HG02798 (cell line): ENCODE results near the gene RARB.
A peak's percentile ranks its signal among the peaks of the same experiment; 100 is the strongest.

Experiments
- ATAC-seq: cut with Tn5 transposase; IDR thresholded peaks from one replicate; pipeline ENCODE4 v1.9.1; 2021; ENCODE audit warnings: mild to moderate bottlenecking; ENCODE audit not compliant: unreplicated experiment, poor library complexity

RARB gene

DNA sequence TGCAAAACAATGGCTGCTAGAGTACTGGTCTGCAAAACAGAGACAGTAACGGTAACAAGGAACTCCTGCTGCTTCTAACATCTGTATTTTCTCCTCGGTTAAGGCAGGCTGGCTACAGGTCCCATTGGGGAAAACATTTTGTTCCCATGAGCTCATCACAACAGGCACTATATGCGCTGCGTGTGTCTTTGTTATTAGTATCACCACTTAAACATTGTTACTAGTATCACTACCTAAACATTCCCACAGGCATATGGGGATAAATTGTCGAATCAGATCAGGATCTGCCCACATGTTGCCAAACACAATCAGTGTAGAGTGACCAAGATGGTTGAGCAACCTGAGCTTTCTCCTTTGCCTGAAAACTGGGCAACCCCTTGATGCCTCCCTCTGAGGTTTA lies 159.5 kb downstream of the RARB start:
- ATAC-seq: no peak

DNA sequence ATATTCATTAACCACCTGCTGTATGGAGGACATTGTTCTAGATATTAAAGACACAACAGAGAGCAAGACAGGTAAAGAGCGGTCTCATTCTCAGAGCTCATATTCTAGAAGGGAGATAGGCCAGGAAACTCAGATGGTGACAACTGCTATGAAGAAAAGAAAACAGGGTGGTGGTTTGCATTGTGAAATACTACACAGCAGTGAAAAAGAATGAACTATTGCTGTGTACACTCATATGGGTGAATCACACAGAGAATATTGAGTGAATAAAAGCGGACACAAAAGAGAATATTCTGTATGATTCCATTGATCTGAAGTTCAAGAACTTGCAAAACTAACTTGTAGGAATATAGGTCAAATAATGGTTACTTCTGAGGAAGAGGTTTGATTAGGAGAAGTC lies 159.9 kb downstream of the RARB start:
- ATAC-seq: no peak

DNA sequence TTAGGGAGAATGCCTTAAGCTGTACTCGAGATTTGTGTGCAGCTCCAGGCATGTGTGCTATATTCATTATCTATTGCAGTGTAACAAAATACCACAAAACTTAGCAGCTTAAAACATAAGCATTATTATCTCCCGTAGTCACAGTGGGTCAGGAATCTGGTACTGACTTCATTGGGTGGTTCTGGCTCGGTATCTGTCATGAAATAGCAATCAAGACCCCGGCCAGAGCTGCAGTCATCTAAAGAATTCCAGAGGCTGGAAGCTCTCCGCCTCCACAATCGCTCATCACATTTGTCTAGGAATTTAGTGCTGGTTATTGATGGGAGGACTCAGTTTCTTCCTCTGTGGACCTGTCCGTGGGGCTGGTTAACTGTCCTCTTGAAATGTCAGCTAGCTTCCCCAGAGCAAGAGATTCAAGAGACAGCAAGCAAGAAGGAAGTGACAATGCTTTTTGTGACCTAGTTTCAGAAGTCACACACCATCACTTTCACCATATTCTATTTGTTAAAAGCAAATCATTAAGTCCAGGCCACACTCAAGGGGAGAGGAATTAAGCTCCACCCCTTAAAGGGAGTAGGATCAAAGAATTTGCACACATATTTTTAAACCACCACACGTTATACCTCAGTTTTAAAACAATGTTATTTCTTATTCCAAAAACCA lies 160.5 kb downstream of the RARB start:
- ATAC-seq: no peak

DNA sequence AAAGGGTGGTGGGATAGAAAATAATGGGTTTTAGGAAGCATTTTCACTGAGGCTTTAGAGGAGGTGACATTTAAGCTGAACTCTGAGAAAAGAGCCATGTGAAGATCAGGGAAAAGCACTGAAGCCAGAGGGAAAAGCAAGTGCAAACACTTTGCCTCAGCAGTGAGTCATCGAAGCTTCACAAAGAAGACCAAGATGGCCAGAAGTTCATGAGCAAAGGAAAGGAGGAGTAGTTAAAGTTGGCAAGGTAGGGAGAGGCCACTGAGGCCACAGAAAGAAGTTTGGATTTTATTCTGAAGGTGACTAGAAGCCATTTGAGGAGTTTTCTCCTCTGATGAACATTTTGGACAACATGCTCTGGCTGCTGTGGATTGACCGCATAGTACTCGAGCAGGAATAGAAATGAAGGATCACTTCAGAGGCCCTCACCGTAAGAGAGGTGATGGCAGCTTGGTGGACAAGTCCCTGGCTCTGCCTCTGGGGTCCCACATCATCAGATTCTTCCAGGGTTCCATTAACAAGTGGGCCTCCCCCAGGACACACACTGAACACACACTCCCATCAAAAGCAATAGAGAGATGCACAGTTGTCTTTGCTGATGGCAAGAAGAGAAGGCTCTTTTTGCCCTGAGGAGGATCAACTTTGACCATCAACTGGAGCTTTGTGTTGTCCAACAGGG lies 161.2 kb downstream of the RARB start:
- ATAC-seq: no peak

DNA sequence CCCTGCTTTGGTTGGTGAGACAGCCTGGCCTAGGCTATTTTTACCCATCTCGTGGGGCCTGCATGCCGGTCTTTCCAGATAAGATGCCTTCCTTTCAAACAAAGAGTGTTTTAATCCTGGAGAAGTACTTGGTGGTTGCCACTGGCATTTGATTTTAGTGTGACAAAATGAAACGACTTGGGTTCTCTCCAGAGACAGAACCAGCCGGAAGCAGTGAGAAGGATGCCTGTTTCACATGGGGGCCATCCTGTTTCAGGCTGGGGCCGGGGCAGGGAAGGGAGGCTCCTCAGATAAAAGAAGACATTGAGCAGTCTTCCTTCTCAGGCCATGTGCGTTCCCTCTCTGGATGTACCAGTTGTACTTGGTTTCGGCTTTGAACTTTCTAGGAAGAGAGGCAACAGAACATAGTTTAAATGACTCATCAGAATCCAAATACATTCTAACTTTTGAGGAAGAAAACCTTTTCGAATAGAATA lies 161.8 kb downstream of the RARB start:
- no peak for ATAC-seq

DNA sequence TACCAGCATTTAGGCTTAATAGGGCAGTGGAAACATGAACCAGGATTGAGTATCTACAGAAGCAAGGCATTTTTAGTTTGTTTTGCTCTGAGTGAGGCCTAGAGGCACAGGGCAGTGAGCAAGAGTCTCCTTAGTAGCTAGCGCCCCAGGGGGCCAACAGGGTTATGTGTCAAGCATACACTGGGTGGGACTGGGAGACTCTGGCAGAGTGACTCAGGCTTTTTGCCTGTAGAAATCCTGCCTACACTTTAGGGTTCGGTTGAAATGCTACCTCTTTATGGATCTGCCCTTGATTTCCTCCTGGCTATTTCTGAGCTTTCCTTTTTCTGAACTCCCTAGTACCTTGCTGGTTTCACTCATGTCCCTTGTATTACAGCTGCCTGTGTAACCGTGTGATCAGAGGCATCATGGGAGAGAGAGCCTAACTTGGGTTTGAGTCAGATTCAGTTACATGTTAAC lies 164.5 kb downstream of the RARB start:
- peak; percentile 41 for ATAC-seq

DNA sequence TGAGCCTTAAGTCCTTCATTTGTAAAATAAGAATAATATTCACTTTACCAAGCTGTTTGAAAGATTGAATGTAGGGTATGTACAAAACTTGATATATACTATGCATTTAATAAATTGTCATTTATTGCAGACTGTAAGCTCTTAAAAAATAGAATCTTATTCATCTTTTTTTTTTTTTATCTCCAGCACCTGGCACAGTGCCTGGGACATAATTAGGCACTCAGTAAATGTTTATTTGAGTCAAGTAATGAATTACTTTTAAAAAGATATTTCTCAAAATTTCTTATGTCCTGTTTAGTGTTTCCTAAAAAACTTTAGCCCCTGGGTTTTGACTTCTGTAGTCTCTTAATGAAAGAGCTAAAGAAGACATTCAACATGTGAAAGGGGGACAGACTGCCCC lies 164.9 kb downstream of the RARB start:
- no peak for ATAC-seq

DNA sequence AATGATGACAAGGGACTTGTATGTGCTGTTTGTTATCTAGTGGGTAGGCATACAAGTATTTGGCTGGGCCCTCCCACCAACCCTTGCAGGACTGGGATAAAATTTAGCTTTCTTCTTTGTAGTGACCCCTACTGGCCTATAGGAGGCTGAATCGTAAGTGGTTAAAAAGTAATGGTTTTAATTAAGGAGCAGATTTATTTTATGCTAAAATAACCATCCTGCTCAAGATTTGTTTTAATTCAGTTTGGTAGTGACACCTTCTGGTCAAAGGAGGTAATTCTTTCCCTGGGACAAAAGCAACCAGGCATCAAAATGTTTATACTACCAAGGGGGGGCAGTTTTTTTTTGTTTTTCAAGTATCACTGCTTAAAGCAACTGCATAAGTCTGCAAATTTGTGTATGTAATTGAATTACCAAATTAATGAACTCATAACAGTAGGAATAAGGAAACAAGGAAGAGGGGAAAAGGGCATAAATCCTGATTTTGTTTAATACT lies 166.0 kb downstream of the RARB start:
- ATAC-seq: peak; percentile 45

DNA sequence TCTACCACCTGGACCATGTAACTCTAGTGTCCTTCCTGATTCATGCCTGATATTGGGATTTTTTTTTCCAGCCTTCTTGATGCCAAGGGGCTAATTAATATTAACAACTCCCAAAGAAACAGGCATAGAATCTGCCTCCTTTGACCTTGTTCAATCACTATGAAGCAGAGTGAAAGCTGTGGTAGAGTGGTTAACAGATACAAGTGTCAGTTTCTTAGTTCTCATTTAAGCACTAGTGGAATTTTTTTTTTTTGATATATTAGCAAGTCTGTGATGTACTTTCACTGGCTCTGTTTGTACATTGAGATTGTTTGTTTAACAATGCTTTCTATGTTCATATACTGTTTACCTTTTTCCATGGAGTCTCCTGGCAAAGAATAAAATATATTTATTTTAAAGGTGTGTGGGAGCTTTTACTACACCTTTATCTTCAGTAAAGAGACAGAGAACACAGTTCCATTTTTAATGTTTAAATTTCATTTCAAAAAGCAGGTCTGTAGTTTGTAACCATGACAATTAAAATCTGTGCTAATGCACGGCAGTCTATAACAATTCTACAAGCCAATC lies 169.6 kb downstream of the RARB start:
- ATAC-seq: no peak

DNA sequence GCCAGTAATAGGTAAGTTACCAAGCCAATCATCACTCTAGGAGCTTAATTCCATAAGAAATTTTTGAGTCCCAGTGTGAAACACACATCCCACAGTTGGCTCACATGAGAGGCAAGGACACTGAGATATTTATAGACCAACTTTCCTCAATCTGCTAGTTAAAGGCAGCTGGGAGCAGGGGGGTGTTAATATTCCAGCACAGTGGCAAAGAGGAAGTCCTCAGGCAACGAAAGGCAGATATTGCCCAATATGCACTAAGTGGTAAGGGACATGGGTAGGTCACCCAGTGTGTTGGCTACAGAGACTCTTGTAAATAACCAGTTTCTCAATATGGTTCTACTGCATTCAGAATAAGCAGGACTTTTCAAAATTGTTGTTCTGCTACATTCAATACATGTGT lies 175.6 kb downstream of the RARB start:
- ATAC-seq: no peak

DNA sequence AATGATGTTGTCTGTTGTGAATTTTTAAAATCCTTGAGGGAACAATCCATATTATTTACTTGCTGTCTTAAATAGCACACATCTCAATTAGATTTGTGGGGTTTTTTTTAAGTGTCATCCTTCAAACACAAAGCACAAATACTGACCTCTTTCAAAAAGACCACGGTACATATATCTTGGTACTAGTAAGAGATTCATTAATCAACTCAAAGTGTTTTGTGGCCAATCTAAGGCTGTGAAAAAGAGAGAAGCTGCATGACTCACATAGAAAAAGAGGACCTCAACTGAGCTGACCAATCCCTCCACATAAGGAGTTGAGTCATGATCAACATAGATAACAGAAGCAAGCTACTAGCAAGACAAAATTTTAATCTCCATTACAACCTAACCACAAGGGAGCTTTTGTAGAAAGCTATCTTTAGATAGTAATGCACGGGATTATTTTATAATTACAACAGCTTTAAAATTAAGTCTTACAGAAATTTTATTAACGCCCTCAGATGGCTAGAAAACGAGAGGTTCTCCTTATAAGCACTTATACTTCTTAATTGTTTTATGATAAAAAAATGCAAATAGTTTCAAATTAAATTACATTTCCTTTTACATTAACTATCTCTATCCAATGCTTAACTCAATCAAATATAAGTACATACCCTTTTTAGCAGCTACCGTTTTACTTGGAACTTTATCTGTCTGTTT lies 176.2 kb downstream of the RARB start:
- ATAC-seq: no peak

DNA sequence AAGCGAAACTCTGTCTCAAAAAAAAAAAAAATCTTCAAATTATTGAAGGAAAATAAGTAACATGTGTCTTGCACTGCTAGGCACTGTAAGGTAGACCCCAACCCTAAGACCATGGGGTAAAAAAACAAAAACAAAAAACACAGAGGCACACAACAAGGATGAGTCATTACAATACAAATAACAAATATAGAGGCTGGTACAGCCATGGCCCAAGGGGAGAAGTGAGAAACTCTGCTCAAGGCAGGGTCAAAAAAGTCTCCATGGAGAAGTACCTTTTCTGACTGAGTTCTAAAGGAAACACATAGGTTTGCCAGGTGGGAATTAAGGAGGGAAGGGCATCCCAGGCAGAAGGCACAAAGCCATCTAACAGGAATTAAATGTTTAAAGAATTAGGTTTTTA lies 182.1 kb downstream of the RARB start:
- no peak for ATAC-seq

DNA sequence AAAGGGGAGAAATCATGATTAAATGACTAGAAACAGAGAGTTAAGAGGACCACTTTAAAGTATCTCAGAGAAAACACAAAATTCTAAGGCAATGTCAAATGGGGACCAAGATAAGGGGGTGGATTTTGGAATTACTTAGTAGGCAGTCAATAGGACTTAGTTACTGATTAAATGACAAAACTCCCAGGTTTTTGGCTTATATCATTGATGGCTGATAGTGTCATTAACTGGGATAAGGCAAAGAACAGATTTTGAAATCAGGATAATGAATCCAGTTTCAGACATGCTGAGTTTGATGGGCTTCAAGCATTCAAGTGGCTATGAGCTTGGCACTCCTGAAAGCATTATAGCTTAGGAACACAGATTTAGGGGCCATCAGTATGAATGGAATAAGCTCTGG lies 182.7 kb downstream of the RARB start:
- ATAC-seq: no peak

DNA sequence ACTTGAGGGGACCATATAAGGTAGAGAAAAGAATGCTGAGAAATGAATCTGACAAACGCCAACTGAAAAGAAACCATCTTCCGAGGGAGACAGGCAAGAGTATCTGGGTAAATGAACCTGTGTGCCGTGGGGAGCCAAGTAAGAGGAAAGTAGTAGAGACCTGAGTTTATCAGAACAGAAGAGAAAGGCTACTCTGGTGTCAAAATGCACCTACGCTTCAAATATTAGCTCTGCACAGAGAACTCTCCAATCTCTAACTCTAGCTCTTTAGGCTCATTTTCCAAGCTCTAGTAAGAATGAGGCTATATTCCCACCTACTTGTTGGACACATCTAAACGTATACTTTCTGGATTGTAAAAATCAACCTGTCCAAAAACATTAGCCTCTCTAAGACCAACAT lies 183.1 kb downstream of the RARB start:
- no peak for ATAC-seq

DNA sequence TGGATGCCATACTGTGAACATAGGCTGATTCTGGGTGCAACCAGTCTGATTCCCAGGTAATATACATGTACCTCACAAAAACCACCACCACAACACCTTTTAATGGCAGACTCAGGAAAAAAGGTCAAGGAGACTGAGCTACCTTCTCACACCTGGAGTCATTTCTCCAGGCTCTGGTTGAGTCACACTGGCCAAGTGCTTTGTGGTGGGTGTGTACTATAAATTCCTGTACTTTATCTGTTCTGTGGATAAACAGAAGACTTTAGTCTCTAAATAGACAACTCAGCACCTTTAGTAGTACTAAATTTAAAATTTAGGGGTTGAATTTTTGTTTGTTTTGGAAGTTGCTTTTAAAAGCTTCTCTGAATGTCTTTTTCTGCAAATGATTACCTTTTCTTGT lies 190.0 kb downstream of the RARB start:
- ATAC-seq: no peak

DNA sequence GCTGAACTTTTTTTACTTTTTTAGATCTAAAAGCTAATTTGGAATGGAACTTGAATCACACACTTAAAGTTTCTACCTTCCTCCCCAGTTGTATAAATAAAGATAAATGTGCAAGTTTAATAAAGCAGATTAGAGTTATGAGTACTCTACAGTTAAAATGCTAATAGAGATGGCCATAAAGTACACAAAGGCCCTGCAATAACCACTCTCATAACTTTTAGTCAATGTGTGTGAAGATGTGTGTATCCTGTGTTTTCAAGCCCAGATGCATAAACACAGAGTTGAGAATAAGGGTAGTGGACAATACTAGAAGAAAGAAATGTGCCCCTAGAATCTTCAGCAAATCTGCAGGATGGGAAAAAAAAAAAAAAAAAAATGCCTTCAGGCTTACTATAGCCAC lies 191.3 kb downstream of the RARB start:
- no peak for ATAC-seq

DNA sequence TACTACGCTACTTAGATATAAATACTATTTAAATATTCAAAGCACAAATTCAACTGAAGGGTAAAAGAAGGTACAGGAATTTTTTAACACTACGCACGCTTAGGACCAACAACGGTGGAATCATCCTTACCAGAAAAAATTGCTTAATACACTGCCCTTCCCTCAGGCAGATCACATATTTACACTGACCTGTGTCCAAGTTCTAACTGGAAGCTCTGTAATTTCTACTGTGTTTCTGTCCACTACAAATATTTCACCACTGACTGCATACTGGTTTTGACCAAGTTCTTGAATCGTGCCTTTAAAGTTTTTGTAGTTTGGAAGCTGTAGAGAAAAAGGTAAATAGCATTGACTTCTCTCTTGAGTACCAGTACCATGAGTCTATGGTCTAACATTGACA lies 192.4 kb downstream of the RARB start:
- no peak for ATAC-seq

DNA sequence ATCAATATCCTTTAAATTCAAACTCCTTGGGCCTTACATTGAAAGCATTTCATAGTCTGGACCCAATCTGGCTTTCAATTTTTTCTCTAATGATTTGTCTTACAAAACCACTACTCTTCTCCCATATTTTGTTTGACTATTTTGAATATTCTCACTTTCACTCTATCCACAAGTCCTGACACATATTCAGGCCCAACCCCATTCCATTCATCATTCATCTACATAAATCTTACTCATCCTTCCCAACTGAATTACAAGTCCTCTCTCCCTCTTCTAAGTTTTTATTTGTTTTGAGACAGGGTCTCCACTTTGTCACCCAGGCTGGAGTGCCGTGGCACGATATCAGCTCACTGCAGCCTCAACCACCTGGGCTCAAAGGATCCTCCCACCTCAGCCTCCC lies 193.0 kb downstream of the RARB start:
- no peak for ATAC-seq

DNA sequence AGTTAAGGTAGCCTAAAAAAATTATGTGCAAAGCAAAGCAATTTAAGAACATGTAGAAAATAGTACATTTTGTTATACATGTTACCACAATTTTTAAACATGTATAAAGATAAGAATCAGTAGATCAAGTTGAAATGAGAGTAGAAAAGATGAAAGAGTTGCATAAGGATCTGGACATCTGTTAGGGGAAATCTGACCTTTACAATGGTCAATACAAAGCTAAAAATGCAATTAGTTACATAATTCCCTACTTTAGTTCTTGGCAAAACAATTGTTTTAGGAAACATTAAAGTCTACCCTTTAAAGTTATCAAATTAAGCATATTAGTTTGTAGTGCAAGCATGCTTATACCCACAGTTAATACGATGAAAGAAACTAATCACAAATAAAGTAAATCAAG lies 203.9 kb downstream of the RARB start:
- ATAC-seq: no peak

DNA sequence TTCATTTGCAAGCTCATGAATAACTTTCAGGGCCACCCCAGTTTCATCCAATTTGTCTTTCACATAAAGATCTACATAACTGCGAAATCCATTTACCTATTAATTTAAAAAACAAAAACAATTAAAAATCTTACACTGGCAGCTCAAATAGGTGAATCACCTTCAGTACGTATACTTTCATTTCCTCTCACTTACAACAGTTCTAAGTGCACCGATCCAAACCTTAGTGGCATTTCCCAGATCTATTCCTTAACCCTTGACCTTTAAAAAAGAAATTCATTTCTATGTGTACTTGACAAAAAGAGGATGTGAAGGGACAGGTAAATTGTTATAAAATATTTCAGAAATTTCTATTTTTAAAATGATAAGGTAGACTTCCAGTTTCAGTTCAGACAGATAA lies 205.9 kb downstream of the RARB start:
- ATAC-seq: no peak

DNA sequence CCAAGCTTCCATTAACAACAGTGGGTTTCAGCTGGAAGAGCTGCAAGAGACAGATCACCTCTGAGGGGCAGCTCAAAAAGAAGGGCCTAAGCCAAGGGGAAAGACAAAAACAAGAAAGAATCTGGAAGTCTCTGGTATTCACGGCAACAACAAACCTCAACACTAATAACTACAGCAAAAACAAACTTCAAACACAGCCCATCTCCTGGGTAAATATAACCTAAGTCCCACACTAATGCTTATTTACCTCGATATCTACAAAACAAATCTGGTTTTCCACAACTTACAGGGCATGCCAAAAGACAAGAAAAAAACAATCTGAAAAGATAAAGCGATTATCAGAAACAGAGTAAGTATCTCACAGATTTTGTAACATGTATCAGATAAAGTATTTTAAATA lies 207.0 kb downstream of the RARB start:
- no peak for ATAC-seq
